GM21825 (cell line): ENCODE measurements around the gene ABHD12.

Source experiments
- ATAC-seq: cut with Tn5 transposase; IDR thresholded peaks from one replicate; pipeline ENCODE4 v1.9.1; 2021; ENCODE audit warnings: mild to moderate bottlenecking, moderate library complexity; ENCODE audit not compliant: unreplicated experiment

ABHD12 gene

DNA sequence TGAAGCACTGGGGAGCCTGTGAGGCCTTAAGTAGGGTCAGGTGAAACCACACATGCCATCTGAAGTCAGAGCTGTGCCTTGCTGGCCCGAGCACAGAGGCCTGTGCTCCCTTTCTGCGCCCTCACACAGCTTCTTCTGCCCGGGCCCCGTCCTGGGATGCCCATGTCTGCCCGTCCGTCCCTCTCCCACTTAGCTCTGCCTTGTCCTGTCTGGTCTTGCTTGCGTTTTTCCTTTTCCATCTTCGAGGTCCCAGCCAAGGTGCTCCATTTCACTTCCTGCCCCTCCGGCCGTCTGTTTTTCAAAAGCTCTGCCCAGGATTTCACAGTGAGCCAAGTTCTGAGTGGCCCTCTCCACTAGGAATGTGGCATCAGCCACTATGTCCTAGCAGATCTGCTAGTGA is 97.1 kb downstream of the ABHD12 start:
- no peak for ATAC-seq

DNA sequence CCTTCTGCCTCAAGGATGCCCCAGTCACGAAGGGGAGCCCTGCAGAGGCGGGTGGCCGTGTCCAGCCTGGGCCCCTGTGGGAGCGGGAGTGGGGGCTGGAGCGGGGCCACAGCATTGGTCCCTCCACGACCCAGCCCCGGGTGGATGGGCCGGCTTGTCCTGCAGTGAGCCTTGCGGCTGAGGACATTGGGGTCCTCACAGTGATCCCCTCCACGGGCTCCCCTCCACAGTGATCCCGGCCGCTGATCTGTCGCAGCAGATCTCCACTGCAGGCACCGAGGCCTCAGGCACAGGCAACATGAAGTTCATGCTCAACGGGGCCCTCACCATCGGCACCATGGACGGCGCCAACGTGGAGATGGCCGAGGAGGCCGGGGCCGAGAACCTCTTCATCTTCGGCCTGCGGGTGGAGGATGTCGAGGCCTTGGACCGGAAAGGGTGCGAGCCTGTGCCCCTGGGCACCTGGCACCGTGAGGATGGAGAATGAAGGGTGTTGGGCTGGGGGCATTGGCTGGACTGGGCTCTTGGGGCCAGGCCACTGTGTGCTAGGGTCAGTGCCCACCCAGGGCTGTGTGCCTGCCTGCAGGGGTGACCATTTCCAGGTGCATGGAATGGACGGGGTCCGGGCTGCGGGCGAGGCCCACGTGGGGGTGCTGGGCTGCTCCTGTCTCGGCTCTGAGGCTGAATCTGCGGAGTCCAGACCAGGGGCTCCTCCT is 98.3 kb downstream of the ABHD12 start:
- no peak for ATAC-seq

DNA sequence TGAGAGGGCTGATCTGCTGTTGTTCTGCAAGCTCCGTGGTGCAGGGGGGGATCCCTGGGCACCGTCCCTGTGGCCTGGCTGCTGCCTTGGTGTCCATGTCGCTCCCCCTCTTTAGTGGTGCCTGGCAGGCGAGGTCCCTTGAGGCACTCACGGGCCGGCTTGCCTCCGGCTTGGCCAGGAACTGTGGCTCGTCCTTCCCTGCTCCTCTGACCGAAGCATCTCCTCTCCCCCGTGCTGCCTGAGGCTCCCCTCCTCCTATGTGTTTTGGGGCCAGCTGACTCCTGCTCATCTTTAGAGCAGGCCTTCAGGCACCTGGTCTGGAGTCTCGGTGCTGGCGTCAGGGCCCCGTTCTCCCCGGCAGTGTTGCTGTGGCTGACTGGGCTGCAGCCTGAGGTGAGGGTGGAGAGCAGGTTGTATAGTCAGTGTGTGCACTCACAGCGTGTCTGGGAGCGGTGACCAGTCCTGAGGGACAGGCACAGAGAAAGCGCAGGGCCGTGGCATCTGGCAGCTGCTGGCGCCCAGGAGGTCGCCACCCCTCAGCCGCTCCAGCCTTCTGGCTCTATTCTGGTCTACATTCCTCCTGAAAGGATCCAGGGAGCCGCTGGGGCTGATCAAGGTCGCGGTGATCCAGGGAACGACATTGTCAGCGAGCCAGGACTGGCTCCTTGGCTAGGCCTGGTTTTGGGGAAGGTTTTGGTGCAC is 99.1 kb downstream of the ABHD12 start:
- ATAC-seq: no peak

DNA sequence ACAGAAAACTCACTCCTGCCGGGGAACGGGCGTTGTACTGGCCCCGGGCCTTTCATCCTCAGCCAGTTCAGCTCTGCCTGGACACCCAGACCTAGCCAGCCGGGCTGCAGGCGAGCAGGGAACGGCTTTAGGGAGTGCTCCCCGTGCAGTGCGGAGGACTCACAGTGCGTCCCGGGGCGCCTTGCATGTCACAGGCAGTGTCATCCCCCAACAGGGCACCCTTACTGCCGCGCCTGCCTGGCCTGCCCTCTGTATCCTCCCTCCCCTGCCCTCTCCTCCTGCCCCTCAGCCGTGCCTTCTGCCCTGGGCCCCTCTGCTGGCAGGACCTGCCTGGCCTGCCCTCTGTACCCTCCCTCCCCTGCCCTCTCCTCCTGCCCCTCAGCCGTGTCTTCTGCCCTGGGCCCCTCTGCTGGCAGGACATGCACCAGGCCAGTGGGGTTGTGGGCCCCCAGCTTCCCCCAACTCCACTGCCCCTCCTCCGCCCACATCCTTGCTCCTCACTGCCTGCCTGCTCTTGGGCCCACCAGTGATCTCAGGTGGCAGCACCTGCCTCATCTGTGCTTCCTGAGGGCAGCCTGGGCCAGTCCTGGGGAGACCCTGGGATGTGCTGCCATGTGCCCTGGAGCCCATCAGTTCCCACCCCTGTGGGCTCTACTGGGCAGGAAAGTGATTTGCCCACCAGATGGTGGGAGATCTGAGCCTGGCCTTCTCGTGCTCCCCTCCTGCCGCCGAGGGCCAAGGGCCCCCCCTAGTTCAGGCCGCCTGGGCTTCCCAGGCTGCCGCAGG is 99.8 kb downstream of the ABHD12 start:
- ATAC-seq: no peak

DNA sequence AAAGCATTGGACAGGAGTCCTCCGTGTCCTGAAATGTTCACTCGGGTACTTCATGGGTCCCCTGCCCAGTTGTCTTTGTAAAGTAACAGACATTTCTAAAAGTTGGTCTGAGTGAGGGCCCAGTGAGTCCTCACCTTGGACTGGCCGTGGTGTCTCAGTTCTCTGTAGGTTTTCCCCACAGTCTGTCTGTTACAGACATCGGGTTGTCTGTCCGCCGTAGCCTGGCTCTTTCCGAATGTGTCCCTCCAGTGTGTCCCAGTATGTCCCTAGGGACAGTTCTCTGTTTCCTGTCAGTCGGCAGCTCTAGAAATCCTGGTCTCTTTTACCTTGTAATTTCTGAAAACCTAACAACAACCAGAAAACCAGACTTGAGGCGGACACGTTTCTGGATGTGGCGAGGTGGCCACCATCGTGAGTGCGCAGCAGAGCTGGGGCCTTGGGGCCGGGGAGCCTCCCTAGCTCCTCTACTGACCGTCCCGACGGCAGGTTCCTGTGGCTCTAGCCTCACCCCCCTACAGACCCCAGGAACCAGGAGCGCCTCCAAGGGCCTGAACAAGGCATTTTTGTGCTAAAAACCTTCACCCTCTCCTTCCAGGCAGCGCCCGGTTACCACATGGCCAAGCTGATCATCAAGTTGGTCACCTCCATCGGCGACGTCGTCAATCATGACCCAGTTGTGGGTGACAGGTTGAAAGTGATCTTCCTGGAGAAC is 100.6 kb downstream of the ABHD12 start:
- ATAC-seq: no peak

DNA sequence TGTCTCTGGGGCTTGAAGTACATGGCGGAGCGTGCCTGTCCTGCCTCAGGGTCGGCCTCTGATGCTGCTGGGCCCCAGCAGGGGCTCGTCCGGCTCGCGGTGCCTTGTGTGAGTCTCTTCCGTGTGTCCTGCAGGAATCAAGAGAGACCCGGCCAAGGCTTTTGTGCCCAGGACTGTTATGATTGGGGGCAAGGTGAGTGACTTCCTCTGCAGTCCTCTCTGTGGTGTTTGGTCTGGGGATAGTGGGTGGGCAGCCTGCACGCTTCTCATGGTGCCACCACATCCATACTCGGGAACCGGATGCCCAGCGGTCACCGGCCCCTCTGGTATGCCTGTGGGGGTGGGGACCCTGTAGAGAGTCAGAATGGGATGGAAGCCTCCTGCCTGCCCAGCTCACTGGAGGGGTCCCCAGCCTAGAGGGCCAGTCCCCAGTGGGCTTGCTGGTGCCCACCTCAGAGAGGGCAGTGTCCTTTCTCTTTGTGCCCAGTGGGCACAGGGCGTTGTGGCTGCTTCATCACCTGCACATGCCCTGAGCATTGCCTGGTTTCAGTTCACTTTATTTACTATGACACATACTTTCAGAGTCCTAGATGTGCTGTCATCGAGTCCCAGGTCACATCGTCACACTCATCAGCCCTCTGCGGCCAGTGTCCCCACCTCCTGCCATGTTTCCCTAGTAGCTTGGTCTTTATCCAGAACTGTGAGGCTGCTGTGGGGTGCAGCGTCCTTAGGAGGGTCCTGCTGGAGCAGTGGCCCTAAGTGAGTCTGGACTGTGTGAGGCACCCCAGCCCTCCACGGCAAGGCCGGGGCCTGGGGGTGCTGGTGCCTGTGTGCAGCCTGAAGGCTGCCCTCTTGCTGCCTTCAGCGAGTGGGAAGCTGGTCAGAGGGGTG is 102.1 kb downstream of the ABHD12 start:
- ATAC-seq: peak; percentile 89

DNA sequence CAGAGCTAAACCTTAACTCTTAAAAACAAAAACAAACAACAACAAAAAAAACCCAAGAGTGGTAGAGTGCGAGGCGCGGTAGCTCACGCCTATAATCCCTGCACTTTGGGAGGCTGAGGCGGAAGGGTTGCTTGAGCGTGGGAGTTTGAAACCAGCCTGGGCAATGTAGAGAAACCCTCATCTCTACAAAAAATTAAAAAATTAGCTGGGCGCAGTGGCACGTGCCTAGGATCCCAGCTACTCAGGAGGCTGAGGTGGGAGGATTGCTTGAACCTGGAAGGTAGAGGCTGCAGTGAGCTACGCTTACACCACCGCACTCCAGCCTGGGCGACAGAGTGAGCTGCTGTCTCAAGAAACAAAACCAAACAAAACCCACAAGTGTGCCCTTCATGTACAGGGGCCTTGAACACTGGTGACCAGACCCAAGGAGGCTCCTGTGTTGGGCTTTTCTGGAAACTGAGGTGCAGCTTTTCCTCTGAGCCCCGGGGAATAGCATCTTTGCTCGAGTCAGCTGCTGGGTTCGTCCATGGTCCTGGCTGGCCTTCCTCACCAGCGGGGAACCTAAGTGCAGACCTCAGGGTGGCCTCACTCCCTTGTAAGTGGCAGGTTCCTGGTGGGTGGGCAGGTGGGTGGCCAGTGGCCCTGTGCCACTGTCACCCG is 102.9 kb downstream of the ABHD12 start:
- ATAC-seq: no peak

DNA sequence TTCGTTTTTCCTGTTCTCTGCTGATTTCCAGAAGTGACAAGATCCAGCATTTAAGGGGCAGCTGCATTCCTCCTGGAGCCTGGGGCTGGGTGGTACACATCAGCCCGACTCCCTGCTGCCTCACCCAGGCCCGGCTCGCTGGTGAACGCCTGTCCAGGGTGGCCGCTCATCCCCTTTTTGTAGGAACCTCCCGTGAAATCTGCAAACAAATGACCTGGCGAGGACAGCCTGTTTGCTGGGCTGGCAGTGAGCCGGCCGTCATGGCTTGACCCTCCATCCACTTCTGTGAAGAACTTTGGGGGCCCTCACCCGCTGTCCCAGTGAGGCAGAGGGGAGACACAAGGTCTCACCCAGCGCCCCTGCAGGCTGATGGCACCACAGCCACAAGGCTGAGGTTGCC is 103.7 kb downstream of the ABHD12 start:
- ATAC-seq: no peak

DNA sequence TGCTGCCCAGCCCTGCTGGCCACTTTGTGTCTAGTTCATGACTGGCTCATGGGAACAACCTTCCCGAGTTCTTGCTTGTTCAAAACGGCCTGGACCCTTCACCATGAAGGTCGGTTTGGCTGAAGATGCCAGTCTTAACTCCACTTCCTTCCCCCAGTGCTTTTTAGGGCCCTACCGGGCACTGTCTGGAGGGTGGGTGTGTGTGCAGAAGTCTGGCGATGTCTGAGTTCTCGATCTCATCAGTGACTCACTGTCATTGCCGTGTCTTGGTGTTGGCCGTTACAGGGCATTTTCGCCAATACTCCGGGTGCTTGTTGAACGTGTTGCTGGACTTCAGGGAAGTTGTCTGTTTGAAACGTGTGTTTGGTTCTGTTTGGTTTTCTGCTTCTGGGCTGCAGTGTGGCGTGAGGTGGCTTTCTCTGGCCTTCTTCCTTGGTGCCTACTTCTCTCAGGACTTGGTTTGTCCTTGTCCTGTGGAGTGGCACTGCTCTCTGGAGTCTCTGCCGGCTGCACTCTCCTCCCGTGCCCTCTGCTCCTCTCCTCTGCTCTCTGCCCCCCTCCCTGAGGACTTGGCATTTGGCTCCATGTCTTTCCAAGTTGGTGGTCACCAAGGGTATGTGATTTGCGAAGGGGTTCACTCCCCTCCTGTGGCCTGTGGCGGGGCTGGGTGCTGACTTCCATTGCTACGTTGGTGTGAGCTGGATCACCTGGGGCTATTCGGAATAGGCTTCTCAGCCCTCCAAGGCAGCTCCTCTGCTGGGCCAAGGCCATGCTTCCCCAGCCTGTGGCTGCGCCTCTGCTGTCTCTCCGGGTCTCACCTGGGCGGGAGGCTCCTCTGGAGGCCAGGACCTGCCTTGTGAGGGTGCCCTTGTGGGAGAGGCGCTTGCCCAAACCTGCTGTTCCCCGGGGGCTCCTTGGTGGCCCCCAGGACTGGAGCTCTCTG is 104.5 kb downstream of the ABHD12 start:
- ATAC-seq: no peak

DNA sequence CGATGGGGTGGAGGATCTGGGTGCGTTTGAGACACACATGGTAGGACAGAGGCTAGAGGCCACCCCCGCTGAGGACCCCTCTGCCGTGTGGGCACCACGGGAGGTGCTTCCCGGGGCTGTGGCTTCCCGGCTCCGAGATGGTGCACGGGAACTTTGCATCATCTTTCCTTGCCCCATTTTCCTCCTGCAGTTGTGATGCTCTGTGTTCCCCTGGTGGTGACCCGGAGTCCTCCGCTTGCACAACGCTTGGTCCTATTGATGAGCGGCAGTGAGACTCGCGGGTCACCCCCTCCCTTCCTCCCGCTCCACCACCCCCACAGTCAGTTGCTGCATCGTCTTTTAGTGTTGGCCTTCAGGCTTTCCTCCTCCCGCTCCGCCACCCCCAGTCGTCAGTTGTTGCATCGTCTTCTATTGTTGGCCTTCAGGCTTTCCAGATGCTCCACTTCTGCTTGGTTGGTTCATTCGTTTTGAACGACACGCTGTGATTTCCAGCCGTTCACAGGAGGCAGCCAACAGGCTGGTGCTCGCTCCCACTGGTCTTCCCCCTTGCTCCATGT is 105.5 kb downstream of the ABHD12 start:
- no peak for ATAC-seq

DNA sequence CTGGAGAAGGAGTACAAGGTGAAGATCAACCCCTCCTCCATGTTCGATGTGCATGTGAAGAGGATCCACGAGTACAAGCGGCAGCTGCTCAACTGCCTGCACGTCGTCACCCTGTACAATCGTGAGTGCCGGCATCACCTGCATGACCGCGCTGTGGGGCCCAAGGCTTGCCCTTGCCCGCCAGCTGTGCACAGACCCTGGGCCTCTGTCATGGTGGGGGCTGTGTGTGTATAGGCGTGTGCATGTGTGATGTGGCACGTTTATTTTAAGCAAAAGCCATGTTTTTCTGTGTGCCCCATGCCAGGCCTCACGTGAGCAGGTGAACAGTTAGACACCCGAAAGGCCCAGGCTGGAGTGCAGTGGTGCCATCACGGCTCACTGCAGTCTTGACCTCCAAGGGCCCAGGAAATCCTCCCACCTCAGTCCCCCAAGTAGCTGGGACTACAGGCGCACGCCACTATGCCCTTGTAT is 106.5 kb downstream of the ABHD12 start:
- no peak for ATAC-seq

DNA sequence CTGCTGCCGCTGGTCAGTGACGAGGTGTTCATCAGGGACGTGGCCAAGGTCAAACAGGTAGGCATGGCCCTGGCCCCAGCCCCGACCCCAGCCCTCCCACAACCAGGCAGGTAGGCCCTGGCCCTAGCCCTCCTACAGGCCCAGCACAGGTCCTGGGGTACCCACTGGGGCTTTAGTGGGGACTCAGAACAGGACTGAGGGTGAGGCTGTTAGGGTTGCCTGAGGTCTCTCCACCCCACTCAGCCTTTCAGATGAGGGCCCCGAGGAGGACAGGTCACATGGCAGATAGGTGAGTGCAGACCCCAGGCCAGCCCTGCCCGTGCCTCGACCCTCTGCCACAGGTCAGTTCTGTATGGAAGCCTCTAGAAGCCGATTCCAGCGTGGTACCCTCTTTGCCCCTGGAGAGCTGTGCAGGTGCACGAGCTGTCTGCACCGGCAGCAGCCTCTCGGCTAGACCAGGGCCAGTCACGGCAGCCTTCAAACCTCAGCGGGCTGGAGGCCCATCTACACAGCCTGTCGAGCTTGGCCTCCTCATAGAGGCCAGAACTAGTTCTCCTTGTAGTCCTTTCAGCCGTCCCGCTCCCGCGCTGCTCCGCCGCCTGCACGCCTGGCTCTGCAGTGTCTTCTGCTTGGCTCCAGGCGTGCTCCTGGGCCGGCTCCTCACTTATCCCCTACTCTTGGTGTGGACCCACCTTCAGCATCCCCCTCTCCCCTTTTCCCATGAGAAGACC is 107.2 kb downstream of the ABHD12 start:
- ATAC-seq: no peak

DNA sequence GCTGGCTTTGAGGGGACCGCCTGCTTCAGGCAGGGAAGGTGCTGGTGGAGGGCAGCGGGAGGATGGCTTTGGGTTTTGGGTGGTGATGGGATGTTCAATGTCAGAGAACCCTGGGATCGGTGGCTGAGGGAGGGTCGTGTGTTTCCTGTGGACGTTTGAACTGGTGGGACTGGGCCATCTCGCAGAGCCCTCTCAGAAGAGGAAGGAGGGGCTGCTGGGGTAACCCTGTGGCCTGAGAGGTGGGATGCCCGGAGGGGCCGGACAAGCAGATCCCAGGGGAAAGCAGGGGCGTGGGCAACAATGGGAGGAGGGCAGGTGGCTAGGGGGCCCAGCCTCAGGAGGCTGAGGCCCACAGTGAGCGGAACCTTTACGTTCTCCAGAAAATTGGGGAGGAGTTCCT is 107.8 kb downstream of the ABHD12 start:
- ATAC-seq: no peak

DNA sequence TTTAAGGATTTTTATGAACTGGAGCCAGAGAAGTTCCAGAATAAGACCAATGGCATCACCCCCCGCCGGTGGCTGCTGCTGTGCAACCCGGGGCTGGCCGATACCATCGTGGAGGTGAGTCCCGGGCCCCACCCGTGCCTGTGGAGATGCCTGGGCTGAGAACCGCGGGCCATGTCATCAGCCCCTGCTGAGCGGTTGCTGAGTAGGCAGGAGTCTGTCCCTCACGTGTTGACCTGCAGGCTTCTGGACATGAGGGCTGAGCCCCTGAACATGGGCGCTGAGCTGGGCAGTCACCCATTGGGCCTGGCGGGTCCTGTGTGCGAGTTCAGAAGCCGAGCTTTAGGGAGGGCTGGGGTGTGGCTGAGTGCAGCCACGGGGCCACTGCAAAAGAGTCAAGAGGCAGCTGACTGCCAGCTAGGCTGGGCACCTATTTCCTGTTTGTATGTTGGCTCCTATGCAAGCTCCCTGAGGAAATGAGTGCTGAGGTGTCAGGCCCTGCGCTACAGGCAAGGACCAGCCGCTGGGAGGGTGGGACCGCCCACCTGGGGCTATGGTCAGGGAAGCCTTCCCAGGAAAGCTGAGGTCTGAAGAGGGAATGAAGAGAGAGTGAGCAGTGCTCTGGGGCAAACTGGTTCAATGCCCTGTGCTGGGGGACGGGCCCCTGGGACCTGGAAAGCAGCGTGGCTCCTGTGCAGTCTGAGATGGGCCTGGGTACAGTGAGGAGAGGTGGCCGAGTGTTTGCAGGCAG is 108.4 kb downstream of the ABHD12 start:
- peak; percentile 5 for ATAC-seq

DNA sequence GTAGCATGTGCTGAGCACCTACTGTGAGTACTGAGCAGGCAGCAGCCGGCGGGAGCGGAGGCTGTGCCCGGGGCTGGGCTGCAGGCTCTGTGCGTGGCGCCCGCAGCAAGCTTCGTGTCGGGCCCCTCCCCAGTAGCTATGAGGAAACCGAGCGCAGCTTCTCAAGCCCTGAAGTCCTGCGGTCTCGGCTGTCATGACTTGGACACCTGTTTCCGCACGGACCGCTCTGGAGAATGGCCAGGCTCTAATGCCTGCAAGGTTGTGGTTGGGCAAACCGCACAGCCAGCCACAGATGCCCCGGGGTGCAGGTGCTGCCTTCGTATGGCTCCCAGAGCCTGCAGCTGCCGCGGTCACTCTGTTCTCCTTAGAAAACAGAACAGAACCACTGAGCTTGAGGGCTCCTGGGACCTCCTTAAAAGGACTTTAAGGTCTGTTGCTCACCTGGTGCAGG is 109.1 kb downstream of the ABHD12 start:
- peak; percentile 70 for ATAC-seq
